B cell (primary cell): ENCODE results near the gene WIPF1. TPM values are rescaled to one million over a fixed set of nuclear protein-coding genes. Genes with fewer than 3 reads are reported as not detected.
A peak's percentile ranks its signal among the peaks of the same experiment; 100 is the strongest.

Experiments used
- ATAC-seq: fragments of 200-7000 bp; cut with Tn5 transposase; one replicate; pipeline ENCODE4 v1.10.0; 2021; ENCODE audit warnings: low read depth, mild to moderate bottlenecking, moderate number of reproducible peaks, moderate library complexity
- CTCF ChIA-PET: fragments of 350-600 bp; sonication (Branson Sonifier 250); formaldehyde crosslinking; loops from one replicate; lab custom pipeline; 2021; ENCODE audit warnings: antibody characterized with exemption, inconsistent platforms; lab: Charles Lee
- POLR2A ChIA-PET: fragments of 350-600 bp; sonication (Branson Sonifier 250); formaldehyde crosslinking; loops from one replicate; lab custom pipeline; 2021; ENCODE audit warnings: antibody characterized with exemption; lab: Charles Lee
- DNase-seq: peaks from one replicate; pipeline ENCODE4 v3.0.0; 2013
- H2AFZ ChIP-seq: 2 replicates; pipeline ENCODE4 v1.6.1; 2012; ENCODE audit warnings: mild to moderate bottlenecking, low read depth, low read length; ENCODE audit not compliant: insufficient read depth, poor library complexity, severe bottlenecking
- H3K27ac ChIP-seq, 2 donors: 1 replicate in 1 of 2; 2 replicates in 1 of 2; pipeline ENCODE4 v1.5.1; 2012 to 2013; ENCODE audit warnings: low read length in 2 of 2, mild to moderate bottlenecking in 2 of 2, moderate library complexity in 1 of 2
- H3K27me3 ChIP-seq, 4 experiments: fragments of 200-600 bp in 1 of 4; sonication (generic) in 1 of 4; replicated peaks in 1 of 4; 1 replicate in 2 of 4; 2 replicates in 2 of 4; pipeline versions ENCODE4 v1.6.1 to v1.7.0; 2013 to 2016; ENCODE audit warnings: low read length in 3 of 4, mild to moderate bottlenecking in 2 of 4, mixed read lengths in 1 of 4, moderate library complexity in 1 of 4; ENCODE audit not compliant: insufficient read depth in 4 of 4, control insufficient read depth in 3 of 4; ENCODE audit errors: control extremely low read depth in 1 of 4
- H3K36me3 ChIP-seq, 2 experiments: replicated peaks in 1 of 2; 1 replicate in 1 of 2; 2 replicates in 1 of 2; pipeline versions ENCODE4 v1.6.1 to v1.7.1; 2013; ENCODE audit warnings: low read length in 1 of 2; ENCODE audit not compliant: insufficient read depth in 2 of 2, control insufficient read depth in 1 of 2; ENCODE audit errors: control extremely low read depth in 1 of 2, extremely low read depth in 1 of 2
- H3K4me1 ChIP-seq, 2 donors: fragments of 200-600 bp in 1 of 2; sonication (generic) in 1 of 2; 1 replicate in 1 of 2; 2 replicates in 1 of 2; pipeline versions ENCODE4 v1.5.1 to v1.6.1; 2013 to 2017; ENCODE audit warnings: low read length in 2 of 2; ENCODE audit not compliant: control insufficient read depth in 2 of 2, insufficient read depth in 2 of 2
- H3K4me2 ChIP-seq: replicated peaks from 2 replicates; pipeline ENCODE3; 2012; ENCODE audit warnings: mild to moderate bottlenecking, low read depth, low read length; ENCODE audit not compliant: poor library complexity, severe bottlenecking
- H3K4me3 ChIP-seq, 5 experiments: fragments of 200-600 bp in 1 of 5; sonication (generic) in 1 of 5; 1 replicate in 3 of 5; 2 replicates in 2 of 5; pipeline versions ENCODE4 v1.5.1 to v1.7.0; 2011 to 2016; ENCODE audit warnings: low read length in 4 of 5, mild to moderate bottlenecking in 4 of 5, low read depth in 2 of 5, control low read depth in 1 of 5, moderate library complexity in 1 of 5; ENCODE audit not compliant: insufficient read depth in 1 of 5; ENCODE audit errors: control extremely low read depth in 1 of 5, extremely low read depth in 1 of 5
- H3K79me2 ChIP-seq: fragments of 200-600 bp; sonication (generic); one replicate; pipeline ENCODE4 v1.6.0; 2016; ENCODE audit warnings: low read length; ENCODE audit not compliant: control insufficient read depth, insufficient read depth
- H3K9ac ChIP-seq: fragments of 200-600 bp; sonication (generic); 2 replicates; pipeline ENCODE4 v1.6.1; 2017; ENCODE audit warnings: mild to moderate bottlenecking, low read length, moderate library complexity
- H3K9me3 ChIP-seq, 3 donors: one replicate each; pipeline versions ENCODE4 v1.6.1 to v1.7.1; 2013; ENCODE audit warnings: low read length in 2 of 3; ENCODE audit not compliant: control insufficient read depth in 2 of 3, insufficient read depth in 1 of 3; ENCODE audit errors: control extremely low read depth in 1 of 3
- H4K20me1 ChIP-seq: 2 replicates; pipeline ENCODE4 v1.6.0; 2012; ENCODE audit warnings: mild to moderate bottlenecking, low read length; ENCODE audit not compliant: insufficient read depth, control insufficient read depth, poor library complexity, severe bottlenecking
- H3K27ac Mint-ChIP-seq: one replicate; pipeline ENCODE4 v1.8.0; 2021; ENCODE audit warnings: mixed read lengths
- H3K27me3 Mint-ChIP-seq: one replicate; pipeline ENCODE4 v1.8.0; 2021; ENCODE audit warnings: mixed read lengths
- H3K4me1 Mint-ChIP-seq: one replicate; pipeline ENCODE4 v1.8.0; 2021; ENCODE audit warnings: mixed read lengths
- H3K4me3 Mint-ChIP-seq: one replicate; pipeline ENCODE4 v1.8.0; 2021; ENCODE audit warnings: mixed read lengths
- H3K9me3 Mint-ChIP-seq: one replicate; pipeline ENCODE4 v1.8.0; 2022; ENCODE audit warnings: mixed read lengths; ENCODE audit not compliant: insufficient read depth
- CTCF ChIP-seq: fragments of 200-600 bp; IDR thresholded peaks from one replicate; pipeline ENCODE4 v1.8.0; 2022; ENCODE audit warnings: antibody characterized with exemption, mild to moderate bottlenecking
- EZH2 ChIP-seq: IDR thresholded peaks from 2 replicates; pipeline ENCODE4 v1.6.1; 2012; ENCODE audit warnings: borderline replicate concordance, low read depth, mild to moderate bottlenecking, moderate library complexity, low read length; ENCODE audit not compliant: insufficient read depth, poor library complexity, severe bottlenecking
- WGBS: methylation state at CpG from one replicate; pipeline ENCODE4 v1.1.5; 2013; ENCODE audit warnings: missing lambda C conversion rate; ENCODE audit not compliant: insufficient coverage; 5-methylcytosine and 5-hydroxymethylcytosine counted together
- intact Hi-C: fragments of 100-400 bp; cut with micrococcal nuclease; formaldehyde crosslinking; loops from one replicate; pipeline ENCODE4 v1.10.0; 2022
- polyA plus RNA-seq: library from polyadenylated mRNA; depleted of rRNA; stranded (reverse); fragments of >200 nt; gene quantifications from 2 replicates; pipeline ENCODE4 v1.2.3, GENCODE V29; 2012
- total RNA-seq, 2 donors: library from RNA; stranded (reverse); fragments of 120-200 nt in 1 of 2; gene quantifications; 1 replicate in 1 of 2; 2 replicates in 1 of 2; pipeline versions ENCODE4 v1.2.3 to v1.2.4, GENCODE V29; 2013 to 2022

The WIPF1 gene
- total and polyA plus RNA-seq, 2 donors (not counting 1 experiment from before 2014, with no cell fraction given): 137 to 390 TPM

DNA sequence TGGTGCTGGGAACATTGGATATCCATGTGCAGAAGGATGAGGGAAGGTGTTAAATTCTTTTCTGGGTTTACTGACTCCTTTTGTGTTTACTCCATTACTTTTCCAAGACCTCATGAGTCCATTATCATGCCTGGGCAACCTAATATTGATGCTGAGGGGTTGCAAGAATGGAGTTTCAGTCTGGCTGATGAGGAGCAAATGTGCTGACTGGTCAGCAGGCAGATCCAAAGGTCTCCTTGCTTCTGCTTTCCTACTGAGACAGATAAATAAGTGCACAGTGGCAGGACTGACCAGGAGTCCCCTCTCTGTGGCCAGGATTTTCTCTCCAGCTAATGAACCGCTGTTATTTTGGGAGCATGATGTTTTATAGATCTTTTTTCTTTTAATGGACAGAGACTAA lies 43.6 kb upstream of the WIPF1 start:
- Histone ChIP-seq H3K4me3 (no peak overlapping the region), H3K36me3 (no peaks in the 10 kb centered on the region), H3K79me2 (peaks cover 38% of the 10 kb centered on the region), H3K9me3 (no peaks in the 10 kb centered on the region), H4K20me1 (no peaks in the 10 kb centered on the region), H3K4me1 (no peaks in the 10 kb centered on the region), H3K9ac (no peak overlapping the region), H3K4me2 (no peak overlapping the region), H2AFZ (no peak overlapping the region), H3K27me3 (no peaks in the 10 kb centered on the region), H3K27ac (no peak overlapping the region)
- DNase-seq: no peak
- ATAC-seq: no peak
- no CpG with 5 or more reads among the region's 1 CpG for whole genome bisulfite sequencing
- Mint-ChIP-seq H3K4me1 (peaks cover 10% of the 10 kb centered on the region), H3K27ac (no peak overlapping the region), H3K27me3 (no peaks in the 10 kb centered on the region), H3K9me3 (no peaks in the 10 kb centered on the region), H3K4me3 (no peak overlapping the region)
- ChIA-PET POLR2A (no interaction called here), CTCF (no interaction called here)
- intact Hi-C loops: no loop called here
- TF ChIP-seq CTCF (no peak), EZH2 (no peak)

DNA sequence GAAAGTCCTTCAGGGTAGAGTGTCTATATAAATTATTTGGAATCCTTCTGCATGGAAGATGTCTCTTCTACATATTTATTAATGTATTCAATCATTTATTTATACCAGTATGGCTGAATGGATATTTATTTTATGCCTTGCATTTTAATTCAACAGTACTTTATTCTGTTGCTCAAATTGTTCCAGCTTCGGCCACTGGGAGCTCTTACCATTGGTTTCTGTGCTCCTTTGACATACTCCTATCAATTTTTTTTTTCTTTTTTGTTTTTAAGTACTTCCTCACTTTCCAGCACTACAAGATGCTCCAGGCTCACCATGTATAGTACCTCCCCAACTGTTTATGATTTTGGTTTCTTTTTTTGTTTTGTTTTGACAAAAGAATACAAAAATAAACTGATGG lies 39.4 kb upstream of the WIPF1 start:
- Mint-ChIP-seq H3K4me1 (peaks cover 36% of the 10 kb centered on the region), H3K27ac (peak overlapping the region; percentile 83), H3K9me3 (no peaks in the 10 kb centered on the region), H3K27me3 (no peaks in the 10 kb centered on the region), H3K4me3 (no peak overlapping the region)
- Histone ChIP-seq H3K79me2 (peaks cover 55% of the 10 kb centered on the region), H3K27me3 (no peaks in the 10 kb centered on the region), H3K9ac (no peak overlapping the region), H3K9me3 (no peaks in the 10 kb centered on the region), H3K4me3 (no peak overlapping the region), H4K20me1 (peaks cover 3% of the 10 kb centered on the region), H3K4me2 (no peak overlapping the region), H3K4me1 (peaks cover 22 to 26% of the 10 kb centered on the region in 2 donors), H3K36me3 (no peaks in the 10 kb centered on the region), H2AFZ (no peak overlapping the region), H3K27ac (peak overlapping the region in 1 of 2 donors; percentile 83)
- ChIA-PET POLR2A (no interaction called here), CTCF (interaction anchor here (0.6 to 6.1 kb wide), 5 partner anchors 43 to 566 kb away, joined by 3 to 37 read pairs (median 3); no protein-coding TSS in a partner anchor)
- DNase-seq (no peak), ATAC-seq (no peak)
- intact Hi-C loops: no loop called here
- TF ChIP-seq CTCF (no peak), EZH2 (no peak)
- no CpG with 5 or more reads among the region's 1 CpG for WGBS
